Activated CD8-positive, alpha-beta memory T cell treated with anti-CD3 and anti-CD28 coated beads, Interleukin-2, amount 50 U/mL, for 1 hour (primary cell): ENCODE measurements around the gene GATA3.

ENCODE experiments used
- DNase-seq: peaks from one replicate; pipeline ENCODE4 v3.0.0-alpha.2; 2020; ENCODE audit errors: extremely low read depth

The GATA3 gene

DNA sequence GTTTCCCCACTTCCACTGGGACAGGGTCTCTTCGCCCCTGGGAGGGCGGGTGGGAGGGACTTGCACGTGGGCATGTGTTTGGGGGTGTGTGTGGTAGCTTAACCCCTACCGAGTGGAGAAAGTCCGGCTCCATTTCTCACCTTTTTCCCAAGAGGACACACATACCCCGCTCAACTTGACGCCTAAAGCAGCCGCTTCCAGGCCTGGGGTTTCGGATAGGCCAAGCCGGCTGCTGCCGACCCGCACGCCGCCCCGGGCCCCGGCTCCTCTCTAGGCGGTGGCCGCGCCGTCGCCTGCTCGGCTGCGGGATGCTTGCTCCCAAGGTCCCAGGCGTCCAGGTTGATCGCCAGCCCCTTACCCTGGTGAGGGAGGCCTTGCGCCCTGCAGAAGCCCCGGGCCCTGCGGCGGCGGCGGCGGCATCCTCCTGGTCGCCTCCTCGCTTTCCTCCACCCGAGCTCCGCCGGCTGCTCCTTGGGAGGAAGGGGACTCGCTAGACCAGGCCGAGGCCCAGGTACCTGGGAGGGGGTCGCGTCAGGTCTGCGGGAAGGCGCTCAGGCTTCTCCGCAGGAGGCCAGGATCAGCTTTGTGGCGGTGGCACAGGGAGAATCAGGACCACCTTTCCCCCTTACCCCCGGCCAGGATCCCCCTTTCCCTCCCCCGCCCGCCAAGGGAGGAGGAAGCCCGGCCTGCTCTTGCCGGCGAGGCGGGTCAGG, 3.2 kb upstream of the GATA3 start:
- no peak for DNase-seq

DNA sequence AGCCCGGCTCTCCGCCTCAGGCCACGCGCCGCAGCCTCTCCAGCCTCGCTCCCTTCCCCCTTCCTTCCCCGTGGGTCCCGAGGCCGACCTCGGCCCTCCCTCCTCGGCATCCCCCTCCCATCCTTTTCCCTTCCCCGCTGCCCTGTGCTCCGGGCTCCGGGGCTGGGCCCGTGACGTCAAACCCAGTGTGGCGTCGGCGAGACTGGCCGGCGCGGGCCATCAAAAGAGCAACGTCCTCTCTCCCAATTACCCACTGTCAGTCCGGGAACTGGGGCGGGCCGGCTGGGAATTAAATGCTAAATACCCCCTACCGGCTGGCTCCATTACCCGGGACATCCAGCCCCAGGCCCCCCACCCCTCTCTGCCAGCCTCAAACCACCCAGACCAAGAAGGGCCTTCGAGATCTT, 2.6 kb upstream of the GATA3 start:
- DNase-seq, result no peak

DNA sequence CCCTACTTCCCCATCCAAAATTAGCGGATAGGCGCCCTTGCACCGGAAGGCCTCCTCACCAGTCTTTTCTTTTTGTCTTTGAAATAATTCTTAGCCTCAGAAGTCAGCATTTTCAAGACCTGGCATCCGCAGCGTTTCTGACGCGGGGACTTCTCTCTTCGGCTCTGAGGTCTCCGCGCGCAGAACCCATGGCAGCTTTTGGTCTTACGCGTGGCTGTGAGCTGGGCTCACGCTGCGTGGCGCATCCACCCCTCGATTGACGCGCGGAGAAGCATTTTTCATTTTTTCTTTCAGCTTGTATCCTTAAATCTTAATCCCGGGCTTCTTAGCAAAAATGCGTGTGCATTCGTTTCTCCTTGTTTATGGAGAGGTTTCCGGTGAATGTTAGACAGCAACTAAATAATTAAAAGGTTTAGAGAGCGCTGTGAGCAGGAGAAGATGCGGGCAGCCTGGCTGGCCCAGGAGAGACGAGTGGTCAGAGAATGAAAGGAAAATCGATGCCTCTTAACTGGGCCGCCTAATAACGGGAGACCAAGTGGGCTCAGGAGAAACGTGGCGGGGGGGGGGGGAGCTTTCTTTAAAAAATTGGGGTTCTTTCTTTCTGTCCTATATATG, 2.0 kb upstream of the GATA3 start:
- no peak for DNase-seq

DNA sequence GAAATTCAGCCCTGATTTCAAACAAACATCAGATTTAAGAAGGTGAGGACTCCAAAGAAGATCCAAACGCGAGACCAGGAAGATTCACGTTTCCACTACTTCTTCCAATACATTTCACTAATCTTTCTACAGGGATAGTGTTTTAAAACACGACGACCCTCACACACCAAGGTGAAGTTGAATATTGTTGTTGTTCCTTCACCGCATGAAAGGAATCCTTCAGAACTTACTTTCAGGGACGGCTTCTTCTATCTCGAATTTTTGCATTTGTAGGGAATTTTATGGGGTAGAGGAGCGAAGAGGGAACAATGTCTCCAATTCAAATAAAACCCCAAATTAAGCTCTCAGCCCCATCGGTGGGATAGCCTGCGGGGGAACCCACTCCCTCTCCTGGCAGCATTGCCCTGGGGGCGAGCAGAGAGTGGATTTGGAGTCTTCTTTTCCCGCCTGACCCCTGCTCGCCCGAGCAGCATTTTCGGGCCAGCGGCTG, 1.5 kb upstream of the GATA3 start:
- DNase-seq, result no peak

DNA sequence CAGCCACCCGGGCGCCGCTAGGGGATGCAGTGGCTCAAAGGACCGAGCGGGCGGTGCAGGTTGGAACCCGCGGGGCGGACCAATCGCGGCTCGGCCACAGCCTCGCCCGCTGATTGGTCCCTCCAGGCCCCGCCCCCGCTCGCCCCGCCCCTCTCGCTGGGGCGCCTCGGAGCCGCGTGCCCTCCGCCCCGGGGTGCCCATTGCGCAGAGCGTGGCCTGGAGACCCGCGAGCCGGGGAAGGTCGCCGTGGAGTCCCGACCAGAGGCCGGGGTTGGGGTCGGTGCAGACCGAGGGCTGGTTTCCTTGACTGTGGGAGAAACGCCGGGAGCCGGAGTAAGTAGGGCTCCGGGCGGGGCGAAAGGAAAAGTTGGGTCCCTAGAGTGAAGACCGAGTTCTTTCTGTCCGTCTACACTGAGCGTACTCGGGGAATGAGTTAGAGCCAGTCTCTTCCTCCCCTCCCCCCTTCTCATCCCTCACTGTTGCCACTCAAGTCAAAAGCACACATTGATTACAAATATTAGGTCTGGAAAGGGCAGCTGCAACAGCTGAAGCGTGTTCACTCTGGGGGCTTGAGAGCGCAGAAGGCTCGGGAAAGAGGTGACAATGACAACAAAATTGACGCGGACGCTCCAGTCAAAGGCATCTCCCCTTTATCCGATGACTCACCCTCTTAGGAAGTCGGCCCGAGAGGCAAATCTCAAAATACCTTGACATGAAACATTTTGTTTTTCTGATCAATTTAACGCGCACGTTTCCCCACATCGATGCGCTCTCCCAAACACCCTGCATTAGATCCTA, 843 bp upstream of the GATA3 start:
- peak; percentile 74 for DNase-seq

DNA sequence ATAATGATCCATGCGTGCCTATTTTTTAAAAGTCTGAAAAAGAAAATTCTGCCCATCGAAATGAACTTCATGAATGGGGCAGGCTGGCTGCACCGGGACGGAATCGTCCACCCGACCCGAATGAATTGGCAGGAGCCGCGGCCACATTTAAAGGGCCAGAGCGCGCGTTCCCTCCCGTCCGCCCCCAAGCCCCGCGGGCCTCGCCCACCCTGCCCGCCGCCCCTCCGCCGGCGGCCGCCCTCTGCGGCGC, 319 bp upstream of the GATA3 start:
- no peak for DNase-seq

DNA sequence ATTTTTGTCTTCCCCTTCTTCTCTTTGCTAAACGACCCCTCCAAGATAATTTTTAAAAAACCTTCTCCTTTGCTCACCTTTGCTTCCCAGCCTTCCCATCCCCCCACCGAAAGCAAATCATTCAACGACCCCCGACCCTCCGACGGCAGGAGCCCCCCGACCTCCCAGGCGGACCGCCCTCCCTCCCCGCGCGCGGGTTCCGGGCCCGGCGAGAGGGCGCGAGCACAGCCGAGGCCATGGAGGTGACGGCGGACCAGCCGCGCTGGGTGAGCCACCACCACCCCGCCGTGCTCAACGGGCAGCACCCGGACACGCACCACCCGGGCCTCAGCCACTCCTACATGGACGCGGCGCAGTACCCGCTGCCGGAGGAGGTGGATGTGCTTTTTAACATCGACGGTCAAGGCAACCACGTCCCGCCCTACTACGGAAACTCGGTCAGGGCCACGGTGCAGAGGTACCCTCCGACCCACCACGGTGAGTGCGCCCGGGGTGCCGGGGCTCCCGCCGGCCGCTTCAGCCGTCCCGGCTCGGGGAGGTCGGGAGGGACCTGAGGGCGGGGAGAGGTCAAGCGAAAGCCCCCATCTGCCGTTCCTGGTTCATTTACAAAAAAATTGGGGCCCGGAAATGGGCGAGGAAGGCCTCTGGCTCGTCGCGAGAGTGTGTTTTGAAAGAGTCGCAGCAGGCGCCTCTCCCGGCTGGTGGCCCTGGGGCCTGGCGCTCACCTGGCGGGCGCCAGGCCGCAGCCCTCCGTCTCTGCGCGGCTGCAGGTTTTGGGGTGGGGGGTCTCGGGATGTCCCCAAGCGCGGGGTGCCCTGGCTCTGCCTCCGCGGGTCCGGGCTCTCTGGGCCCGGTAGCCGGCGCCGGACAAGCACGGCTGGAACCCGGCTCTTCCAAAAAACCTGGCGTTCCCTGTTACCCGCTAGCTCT, 1.2 kb downstream of the GATA3 start:
- no peak for DNase-seq

DNA sequence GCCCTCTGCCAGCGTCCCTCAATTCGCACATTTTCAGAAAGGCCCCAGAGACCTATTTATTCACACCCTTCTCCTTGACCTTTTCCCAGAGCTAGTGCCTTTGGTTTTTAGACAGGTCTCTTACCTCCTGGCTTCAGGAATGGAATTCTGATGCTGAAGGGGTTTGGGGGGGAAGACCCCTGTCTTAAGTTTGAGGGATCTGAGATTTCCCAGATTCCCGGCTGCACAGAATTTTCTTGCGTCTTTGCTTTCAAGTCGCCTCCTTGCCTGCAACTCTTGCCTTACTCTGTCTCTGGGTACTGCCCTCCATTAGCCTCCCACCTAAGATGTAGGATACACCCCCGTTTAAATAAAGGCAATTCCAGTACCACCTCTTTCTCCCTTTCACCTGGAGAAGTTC, 1.9 kb downstream of the GATA3 start:
- no peak for DNase-seq

DNA sequence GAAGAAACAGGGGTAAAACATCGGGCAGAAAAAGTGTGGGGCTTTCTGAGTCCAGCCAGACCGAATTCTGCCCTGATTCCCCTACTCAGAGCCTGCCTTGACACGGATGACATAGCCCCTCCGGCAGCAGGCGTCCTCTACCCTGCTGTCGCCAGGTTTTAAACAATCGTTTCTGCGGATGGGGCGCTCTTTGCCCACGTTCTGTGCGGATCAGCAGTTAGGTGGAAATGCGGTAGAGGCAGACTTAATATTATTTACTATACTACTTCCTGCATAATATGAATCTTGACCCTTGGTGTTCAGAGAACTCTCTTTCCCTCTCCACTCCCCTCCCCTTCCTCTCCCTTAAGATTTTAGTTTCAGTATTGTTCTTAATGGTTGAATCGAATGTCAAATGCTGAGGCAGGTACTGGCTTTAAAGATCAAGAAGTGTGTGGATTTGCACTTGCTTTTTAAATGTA, 2.4 kb downstream of the GATA3 start:
- DNase-seq, result no peak

DNA sequence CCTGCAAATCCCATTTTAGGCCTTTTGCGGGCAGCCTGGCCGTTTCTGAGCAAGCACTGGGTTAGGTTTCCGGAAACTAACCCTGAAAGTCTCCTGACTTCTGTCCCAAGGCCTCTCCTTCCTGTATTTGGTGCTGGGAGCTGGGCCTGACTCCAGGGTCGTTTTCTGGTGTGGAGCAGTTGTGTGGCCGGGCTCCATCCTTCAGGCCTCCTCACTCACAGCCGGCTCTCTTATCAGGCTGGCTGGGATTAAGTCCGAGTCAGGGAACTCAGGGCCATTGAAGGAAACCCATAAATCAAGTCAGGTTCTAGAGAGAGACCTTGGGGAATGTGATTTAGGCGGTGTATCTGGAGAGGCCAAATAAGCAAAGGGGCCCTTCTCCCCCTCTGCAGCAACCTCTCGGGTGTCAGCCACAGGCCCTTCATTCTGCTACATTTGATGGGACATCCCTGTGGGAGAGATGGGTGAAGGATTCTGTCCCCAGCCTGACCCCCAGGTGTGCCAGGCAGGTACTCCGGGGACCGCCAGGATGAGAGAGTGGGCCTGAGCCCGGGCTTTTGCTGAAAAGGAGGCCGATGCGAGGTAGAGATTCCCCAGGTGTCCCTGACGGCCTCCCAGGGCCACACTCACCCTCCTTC, 3.3 kb downstream of the GATA3 start:
- no peak for DNase-seq

DNA sequence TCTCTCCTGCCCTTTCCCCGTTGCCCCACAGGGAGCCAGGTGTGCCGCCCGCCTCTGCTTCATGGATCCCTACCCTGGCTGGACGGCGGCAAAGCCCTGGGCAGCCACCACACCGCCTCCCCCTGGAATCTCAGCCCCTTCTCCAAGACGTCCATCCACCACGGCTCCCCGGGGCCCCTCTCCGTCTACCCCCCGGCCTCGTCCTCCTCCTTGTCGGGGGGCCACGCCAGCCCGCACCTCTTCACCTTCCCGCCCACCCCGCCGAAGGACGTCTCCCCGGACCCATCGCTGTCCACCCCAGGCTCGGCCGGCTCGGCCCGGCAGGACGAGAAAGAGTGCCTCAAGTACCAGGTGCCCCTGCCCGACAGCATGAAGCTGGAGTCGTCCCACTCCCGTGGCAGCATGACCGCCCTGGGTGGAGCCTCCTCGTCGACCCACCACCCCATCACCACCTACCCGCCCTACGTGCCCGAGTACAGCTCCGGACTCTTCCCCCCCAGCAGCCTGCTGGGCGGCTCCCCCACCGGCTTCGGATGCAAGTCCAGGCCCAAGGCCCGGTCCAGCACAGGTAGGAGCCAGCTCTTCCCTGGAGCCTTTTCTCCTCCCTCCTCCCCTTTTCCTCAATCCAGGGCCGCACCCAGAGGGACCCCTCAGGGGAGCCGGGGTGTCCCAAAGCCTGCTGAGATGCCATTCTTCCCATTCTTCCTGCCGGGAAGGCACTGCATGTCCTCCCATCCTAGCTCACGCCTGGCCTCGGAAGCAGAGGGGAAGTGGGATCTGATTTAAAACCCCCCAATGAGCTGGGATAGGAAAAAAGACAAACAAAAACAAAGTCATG, 4.0 kb downstream of the GATA3 start:
- DNase-seq, result no peak

DNA sequence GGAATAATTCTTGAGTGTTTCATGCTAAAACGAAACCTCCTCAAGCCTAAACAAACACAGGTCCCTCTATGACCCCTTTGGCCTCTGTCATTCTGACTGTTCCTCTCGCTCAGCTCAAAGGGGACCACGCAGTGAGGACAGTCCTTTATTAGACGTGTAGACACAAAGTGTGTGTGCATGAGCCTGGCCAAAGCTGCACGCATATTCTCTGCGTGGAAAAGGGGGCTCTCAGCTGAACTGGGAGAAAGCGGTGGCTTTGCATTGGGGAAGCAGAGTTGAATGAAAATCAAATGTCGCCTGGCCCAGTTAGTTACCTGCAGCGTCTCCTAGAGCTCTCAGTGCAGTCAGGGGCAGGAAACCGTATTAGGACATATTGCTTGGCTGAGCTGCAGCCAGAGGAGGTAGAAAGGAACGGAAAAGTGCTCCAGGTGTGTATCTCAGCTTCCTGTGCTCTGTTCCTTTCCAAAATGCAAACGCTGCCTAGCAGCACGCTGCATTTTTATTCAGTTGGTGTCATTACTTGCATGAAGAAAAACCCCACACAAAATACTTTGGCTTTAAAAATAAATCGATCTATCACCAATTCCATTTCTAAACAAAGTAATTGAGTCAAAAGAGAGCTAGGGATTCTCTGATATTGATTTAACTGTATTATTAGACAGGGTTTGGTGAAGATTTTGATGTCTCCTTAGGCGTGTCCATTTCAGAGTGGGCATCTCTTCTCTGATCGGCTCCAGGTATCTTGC, 4.9 kb downstream of the GATA3 start:
- no peak for DNase-seq

DNA sequence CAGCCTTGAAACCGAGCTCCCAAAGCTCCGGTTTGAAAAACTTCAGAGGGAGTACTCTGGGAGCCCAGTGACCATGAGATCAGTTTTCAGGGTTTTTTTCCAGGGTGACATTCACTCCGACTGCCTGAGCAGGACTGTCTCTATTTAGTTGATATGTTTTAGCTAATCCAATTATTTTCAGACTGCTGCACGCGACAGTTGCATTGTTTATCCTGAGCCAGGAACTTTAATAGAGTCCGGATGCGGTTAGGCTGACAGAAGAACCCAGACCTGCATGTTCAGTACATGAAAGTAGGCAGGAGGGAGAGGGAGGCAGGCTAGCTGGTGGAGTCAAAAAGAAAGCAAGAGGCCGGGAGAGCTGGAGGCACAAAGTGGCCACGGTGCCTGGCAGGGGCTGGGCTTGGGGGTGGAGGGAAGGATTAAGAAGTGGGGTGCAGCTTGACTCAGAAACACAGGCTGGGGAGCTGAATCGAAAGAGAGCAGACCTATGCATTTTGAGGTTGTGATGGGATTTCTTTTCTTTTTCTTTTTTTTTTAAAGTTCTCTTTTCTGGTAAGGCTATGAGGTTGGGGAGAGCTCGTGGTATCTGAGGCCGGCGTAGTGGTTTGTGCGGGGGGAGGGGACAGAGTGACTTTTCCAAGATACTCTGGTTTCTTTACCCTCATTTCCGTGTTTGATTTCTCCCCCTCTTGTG, 5.7 kb downstream of the GATA3 start:
- no peak for DNase-seq

DNA sequence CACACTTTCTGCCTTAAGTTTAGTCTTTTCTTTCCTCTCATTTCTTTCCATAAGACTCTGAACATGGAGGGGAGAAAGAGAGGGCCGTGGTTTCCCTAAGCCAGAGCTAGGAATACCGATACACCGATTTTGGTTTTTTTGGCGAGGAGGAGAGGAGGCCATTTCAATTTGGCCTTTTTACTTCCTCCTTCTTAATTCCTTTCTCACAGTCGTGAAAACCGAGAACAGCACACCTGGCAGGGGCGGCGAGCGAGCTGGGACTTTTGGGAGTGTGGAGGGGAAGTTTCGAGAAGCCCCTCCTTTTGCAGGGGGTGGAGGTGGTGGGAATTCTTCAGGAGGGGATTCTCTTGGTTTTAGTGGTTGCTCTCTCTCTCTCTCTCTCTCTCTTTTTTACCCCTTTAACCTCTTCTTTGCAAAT, 6.2 kb downstream of the GATA3 start:
- no peak for DNase-seq

DNA sequence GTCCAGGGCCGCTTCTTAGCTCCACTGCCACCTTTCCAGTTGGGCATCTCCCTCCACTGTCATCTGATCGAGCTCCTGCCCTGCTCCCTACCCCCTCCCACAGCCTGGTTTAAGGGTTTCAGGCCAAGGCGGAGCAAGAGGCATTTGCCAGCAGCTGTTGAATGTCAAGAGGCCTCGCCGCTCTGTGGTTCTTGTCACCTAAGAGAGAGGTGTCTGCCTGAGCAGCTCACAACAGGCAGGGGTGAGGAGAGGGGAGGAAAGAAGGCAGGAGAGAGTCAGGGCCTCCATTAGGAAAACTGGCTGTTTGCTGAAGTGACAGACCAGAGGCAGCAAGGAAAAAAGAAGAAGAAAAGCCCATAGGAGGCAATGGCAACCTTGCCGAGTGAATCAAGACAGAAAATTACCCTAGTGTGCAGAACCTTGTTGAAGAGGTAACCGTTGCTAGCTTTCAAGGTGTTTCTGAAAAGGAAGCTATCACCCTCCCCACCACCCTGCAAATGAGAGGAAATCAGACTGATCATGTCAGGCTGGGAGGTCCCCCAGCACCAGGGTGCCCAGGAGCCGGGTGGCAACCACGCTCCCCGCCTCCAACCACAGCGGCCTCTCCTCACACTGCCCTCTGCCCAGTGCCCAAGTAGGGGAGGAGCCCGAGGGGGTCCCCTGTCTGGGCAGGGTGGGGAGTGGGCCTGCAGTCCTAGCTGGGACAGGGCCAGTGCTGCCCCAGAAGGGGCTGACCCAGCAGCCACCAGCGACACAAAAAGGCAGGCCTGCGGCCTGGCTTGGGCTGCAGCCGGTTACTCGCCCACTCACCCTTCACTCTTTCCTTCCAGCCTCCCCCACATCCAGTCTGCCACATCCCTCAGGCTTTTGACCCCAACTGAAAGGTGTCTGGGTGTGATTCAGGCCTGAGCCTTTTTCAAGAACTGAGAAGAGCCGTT, 7.1 kb downstream of the GATA3 start:
- no peak for DNase-seq

DNA sequence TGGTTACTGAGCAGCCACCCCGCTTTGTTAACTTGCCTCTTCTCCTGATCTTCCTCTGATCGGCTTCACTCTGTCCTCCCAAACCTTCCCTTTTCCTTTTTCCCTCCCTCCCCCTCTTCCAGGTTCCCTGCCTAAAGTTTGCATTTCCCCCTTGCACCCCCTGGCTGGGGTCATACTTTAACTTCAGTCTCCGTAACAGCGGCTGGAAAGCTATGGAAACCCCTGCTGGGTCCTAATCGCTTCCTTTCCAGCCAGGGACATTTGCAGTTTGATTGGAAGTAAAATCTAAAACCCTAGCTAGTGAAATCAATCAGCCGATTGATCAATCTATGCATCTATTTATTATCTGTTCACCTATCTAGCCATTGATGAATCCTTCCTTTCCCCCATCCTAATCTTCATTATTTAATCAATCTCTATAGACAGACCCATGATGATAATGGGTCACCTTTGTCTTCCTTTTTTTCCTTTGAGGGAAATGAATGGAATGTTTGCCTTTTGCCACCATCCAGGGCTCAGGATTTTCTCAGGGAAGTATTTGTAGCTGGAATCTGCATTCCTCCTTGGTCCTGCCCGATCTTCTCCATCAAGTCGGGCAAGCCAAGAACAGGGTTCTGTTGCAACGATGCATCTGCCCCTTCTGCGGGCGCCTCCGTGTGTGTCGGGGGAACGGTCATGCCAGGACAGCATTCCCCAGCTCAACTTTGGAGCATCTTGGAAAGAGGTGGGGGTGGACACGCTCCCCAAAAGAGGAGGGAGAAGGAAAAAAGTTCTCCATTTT, 8.8 kb downstream of the GATA3 start:
- DNase-seq, result no peak

DNA sequence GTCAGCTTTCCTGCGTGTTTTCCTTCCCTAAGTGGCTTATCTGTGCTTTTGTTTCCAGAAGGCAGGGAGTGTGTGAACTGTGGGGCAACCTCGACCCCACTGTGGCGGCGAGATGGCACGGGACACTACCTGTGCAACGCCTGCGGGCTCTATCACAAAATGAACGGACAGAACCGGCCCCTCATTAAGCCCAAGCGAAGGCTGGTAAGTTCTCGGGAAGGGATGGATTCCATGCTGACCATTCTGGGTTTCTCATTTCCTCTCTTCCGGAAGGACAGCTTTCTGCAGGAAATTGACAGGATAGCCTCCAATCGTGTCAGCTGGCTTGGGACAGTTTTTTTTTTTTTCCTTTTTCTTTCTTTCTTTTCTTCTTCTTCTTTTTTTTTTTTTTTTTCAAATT, 9.4 kb downstream of the GATA3 start:
- DNase-seq, result no peak
